HFF-Myc (cell line): ENCODE data around the gene MAP3K19.
"Not testable (repeated sequence)": the region's sequence is repeated elsewhere in the genome, so short reads cannot be mapped to it uniquely, and the experiment has no call there.

Source experiments
- DNase-seq: peaks from one replicate; pipeline ENCODE4 v3.0.0-alpha.2; 2011; ENCODE audit warnings: low read depth; ENCODE audit errors: extremely low read depth
- H3K4me3 ChIP-seq: replicated peaks from 2 replicates; pipeline ENCODE4 v1.5.1; 2011; ENCODE audit warnings: low read depth, mild to moderate bottlenecking, control low read depth, low read length
- TF ChIP-seq, protein P1 (sequence below): IDR thresholded peaks from 2 replicates; pipeline ENCODE4 v1.5.1; 2012; ENCODE audit warnings: mild to moderate bottlenecking, low read depth, low read length, control low read depth; ENCODE audit errors: missing control alignments

MAP3K19 gene

DNA sequence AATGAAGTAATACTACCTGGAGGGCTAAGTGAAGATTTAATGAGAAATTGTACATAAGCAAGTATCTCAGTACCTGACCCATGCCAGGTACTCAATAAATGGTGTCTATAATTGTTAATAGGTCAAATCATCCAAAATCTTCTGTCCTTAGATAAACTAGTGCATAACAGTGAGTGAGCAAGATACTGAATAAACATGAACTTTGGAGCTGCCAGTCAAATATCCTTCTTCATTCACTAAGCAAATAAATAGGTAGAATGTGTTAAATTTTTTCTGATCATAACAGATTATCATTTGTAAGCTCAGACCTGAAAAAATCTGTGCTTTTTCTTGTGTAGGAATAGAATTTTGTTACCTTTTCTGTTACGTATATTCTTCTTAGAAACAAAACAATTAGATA is 44.4 kb upstream of the MAP3K19 start:
- no peak for DNase-seq
- TF ChIP-seq, protein P1, sequence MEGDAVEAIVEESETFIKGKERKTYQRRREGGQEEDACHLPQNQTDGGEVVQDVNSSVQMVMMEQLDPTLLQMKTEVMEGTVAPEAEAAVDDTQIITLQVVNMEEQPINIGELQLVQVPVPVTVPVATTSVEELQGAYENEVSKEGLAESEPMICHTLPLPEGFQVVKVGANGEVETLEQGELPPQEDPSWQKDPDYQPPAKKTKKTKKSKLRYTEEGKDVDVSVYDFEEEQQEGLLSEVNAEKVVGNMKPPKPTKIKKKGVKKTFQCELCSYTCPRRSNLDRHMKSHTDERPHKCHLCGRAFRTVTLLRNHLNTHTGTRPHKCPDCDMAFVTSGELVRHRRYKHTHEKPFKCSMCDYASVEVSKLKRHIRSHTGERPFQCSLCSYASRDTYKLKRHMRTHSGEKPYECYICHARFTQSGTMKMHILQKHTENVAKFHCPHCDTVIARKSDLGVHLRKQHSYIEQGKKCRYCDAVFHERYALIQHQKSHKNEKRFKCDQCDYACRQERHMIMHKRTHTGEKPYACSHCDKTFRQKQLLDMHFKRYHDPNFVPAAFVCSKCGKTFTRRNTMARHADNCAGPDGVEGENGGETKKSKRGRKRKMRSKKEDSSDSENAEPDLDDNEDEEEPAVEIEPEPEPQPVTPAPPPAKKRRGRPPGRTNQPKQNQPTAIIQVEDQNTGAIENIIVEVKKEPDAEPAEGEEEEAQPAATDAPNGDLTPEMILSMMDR, result no peak
- no peak overlapping the region for H3K4me3 ChIP-seq

DNA sequence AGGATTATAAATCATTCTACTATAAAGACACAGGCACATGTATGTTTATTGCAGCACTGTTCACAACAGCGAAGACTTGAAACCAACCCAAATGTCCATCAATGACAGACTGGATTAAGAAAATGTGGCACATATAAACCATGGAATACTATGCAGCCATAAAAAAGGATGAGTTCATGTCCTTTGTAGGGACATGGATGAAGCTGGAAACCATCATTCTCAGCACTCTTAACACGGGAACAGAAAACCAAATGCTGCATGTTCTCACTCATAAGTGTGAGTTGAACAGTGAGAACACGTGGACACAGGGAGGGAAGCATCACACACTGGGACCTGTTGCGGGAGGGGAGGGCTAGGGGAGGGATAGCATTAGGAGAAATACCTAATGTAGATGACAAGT is 42.4 kb upstream of the MAP3K19 start:
- not testable (repeated sequence) for H3K4me3 ChIP-seq, DNase-seq

GRCh38 chr2:135086222-135086621 is 39.0 kb upstream of the MAP3K19 start:
- no peak overlapping the region for H3K4me3 ChIP-seq
- no peak for DNase-seq
- TF ChIP-seq, protein P1, result no peak

- TF ChIP-seq, protein P1, result no peak
- H3K4me3 ChIP-seq, result no peak overlapping the region
- no peak for DNase-seq
Observed at GRCh38 chr2:135078417-135078816, 31.2 kb upstream of the MAP3K19 start.

- H3K4me3 ChIP-seq, result no peak overlapping the region
- DNase-seq, result no peak
- TF ChIP-seq, protein P1, result no peak
Observed at GRCh38 chr2:135076556-135076955, 29.3 kb upstream of the MAP3K19 start.

DNA sequence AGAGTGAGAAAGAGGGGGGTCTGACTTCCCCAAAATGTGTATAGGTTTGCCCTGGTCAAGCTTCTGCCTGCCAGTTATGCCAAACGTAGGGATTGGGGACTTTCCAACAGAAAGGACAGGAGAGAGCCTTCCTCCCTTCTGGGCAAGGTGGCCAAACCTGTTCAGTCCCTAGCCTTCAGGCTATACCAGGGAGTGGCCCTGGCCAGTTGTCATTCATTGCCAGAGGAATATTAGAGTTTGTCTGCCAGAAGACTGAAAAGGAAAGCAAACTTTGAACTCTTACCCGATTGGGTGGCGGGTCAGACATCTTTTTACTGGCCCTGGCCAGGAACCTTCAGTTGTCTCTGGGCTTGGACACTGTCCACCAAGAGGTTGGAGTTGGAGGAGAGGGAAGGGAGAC is 27.0 kb upstream of the MAP3K19 start:
- DNase-seq, result no peak
- TF ChIP-seq, protein P1, result no peak
- H3K4me3 ChIP-seq, result no peak overlapping the region

DNA sequence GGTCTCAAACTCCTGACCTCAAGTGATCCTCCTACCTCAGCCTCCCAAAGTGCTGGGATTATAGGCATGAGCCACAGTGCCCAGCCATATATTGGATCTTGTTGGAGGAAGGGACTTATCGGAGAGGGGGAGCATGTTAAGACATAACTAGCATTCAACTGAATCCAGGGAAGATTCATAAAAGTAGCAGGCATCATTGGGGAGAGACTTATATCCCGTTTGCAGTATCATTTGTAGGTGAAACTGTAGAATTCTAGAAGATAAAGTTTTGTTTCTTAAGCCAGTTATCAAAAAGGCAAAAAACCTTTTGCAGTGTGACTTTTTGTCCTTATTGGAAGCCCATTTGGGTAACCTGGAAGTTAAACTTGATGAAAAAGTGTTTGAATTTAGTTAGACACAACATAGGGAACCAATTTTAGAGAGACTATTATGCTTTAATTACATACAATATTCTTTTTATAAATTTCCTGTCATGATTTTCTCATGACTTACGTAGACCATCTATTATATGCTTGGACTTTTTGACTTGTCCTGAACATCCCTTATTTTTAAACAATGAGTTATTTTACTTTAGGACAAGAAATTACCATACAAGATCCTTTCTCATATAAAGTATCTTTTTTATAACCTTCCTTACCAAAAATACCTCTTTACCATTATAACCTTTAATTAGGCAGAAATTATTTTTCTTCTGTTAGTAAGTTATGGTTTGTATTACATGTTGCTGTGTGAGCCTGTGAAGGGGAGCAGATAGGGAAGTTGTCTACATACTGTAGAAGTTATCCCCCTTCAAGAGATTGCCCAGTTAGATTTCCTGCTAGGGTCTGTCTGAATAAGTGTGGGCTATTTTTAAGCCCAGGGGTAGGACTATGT is 25.1 kb upstream of the MAP3K19 start:
- H3K4me3 ChIP-seq, result no peak overlapping the region
- no peak for DNase-seq
- TF ChIP-seq, protein P1, result no peak
